Activated gamma-delta T cell treated with Interleukin-2 at 50 U/mL for 16 hours (primary cell): ENCODE data around the gene RAB3C.

Source experiments
- DNase-seq: peaks from one replicate; pipeline ENCODE4 v3.0.0-alpha.2; 2020

Gene RAB3C

GRCh38 chr5:58737671-58738070, 154.8 kb downstream of the RAB3C start:
- no peak for DNase-seq

GRCh38 chr5:58738336-58738735, 155.5 kb downstream of the RAB3C start:
- no peak for DNase-seq

GRCh38 chr5:58739051-58739450, 156.2 kb downstream of the RAB3C start:
- DNase-seq = no peak

- no peak for DNase-seq
These were observed 158.1 kb downstream of the RAB3C start for GRCh38 chr5:58740956-58741355.

- no peak for DNase-seq
These were observed 162.5 kb downstream of the RAB3C start for GRCh38 chr5:58745350-58745749.

DNA sequence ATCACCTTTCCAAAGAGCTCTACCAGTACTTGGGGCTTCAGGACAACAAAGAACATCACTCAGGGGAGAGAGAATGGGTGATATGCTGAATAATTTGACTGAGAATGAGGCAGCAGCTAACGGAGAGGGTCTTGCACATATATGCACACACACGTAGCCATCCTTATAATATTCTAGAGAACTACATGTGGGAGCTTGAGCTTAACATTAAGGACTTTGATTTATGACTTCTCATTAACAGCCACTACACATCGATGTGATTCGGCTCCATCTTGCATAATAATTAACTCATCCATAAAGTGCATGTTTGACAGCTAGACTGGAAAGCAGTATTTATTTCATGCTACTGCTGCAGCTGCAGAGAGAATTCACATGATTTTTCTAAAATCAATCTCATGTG, 163.4 kb downstream of the RAB3C start:
- DNase-seq = no peak

- no peak for DNase-seq
These were observed 167.2 kb downstream of the RAB3C start for GRCh38 chr5:58750036-58750435.

- no peak for DNase-seq
These were observed 168.5 kb downstream of the RAB3C start for GRCh38 chr5:58751222-58751837.

GRCh38 chr5:58752104-58752503, 169.2 kb downstream of the RAB3C start:
- DNase-seq = no peak

- DNase-seq = no peak
These were observed 170.6 kb downstream of the RAB3C start for GRCh38 chr5:58753446-58753845.

DNA sequence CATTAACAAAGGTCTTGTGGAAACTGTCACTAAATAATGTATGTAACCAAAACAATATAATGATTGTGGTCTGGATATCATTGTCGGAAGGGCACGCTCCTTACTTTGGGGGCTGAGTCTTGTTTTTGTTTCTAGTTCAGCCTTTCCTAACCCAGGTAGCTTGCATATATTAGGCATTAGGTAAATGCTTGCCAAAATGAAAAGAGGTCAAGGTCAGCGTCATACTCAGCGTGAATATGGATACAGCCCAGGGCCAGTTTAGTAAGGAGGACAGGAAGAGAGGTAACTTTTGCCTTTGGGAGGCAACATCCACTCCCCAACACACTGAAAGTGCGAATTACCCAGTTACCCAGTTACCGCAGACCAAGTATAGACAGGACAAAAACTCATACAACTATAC, 171.4 kb downstream of the RAB3C start:
- DNase-seq = no peak

DNA sequence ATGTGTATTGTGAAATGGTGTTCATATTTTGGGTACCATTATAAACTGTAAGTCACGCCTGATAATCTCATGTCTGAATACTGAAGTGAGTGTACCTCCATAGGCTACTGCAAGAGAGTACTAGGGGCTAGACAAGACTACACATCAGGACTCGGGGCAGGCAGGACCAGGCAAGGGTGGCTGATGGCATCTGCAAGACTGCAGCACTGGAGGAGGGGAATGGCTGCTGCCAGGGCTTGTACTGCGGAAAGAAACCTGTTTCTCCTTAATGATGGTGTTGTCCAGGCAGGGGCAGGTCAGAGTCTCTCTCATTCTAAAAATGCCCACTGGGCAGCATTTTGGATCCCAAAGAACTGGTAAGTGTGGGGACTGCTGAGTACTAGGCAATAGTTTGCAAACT, 172.5 kb downstream of the RAB3C start:
- DNase-seq = no peak

DNA sequence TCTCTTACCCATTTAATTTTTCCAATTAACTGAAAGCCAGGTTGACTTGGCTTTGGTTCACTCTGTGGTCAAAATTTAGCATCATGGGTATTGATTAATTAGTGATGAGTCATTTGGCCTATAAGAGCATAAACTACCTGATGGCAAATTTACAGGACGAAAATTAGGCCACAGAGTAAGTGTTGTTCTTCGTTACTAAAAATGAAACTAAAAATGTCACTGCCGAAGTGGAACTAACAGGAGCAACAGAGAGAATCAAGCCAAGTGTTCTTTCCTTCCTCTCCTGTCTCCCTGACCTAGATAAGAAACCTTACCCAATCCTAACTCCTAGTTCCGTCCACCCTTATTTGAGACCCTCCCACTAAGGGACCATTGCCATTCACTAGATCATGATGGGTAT, 176.9 kb downstream of the RAB3C start:
- DNase-seq = no peak

DNA sequence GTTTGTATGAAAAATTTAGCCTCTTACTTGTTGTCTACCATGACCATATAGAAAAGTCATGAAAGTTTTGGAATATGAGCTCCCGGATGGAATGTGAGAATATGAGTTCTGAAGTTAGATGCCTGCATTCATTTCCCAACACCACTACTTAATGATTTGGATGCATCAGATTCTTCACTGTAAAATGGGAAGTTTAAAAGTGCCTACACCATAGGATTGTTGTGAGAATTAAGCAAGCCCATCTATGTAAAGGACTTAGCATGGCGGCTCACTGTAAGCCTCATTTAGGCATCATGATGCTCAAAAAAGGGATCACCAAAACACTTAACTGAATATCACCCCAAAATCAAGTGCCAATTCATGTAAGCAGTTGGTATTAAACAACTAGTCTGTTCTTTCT, 177.3 kb downstream of the RAB3C start:
- no peak for DNase-seq

DNA sequence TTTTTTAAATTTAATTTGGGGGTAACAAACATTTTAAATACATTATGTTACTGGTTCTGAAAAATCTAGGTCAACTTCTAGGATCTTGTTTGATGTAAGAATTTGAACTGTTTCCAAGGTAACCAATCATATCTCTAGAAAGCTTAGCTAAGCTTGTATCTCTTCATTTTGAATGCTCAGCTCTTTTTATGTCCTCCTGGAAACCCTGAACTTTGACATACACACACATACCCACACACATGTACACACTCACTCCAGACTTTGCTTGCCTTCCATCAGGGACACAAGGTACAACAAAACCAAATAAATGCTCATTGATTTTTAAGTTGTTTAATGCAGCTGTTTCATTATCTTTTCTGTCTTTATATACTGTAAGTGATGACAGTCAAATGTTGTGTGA, 178.5 kb downstream of the RAB3C start:
- DNase-seq = no peak

- no peak for DNase-seq
These were observed 180.5 kb downstream of the RAB3C start for GRCh38 chr5:58763390-58763789.

DNA sequence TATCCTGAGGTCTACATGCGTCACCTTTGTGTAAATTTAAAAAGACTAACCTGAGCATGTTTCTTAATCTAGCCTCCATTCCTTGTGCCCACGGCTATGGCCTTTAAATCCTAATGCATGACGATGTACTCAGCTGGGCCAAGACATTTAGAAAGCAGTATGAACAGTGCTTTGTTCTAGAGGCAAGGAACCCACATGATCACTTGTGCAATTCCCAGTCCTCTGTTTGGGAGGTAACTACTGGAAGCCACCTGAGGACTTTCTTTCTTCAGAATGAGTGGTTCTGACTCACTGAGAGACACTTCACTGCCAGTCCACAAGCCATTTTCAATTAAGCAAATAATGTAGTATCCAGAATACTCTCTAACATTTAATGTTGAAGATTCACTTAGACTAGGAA, 181.3 kb downstream of the RAB3C start:
- no peak for DNase-seq

GRCh38 chr5:58765058-58765457, 182.2 kb downstream of the RAB3C start:
- no peak for DNase-seq

GRCh38 chr5:58767104-58767503, 184.2 kb downstream of the RAB3C start:
- no peak for DNase-seq

GRCh38 chr5:58770136-58770535, 187.3 kb downstream of the RAB3C start:
- no peak for DNase-seq

DNA sequence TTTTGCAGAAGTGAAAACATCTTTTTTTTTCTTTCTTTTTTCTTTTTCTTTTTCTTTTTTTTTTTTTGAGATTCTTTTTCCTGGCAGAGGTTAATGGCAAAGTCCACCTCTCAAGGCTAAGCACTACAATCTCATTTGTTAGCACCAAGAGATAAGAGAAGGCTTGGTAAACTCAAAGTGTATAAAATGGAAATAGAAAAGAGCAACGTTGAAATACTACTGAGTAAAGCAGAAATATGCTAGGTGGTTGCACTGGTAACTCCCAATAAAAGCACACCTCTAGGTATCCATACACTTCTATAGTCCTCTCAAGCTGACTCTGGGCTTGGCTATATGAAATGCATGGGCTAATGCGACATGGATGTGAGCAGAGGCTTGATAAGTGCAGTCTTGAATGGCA, 188.9 kb downstream of the RAB3C start:
- no peak for DNase-seq

DNA sequence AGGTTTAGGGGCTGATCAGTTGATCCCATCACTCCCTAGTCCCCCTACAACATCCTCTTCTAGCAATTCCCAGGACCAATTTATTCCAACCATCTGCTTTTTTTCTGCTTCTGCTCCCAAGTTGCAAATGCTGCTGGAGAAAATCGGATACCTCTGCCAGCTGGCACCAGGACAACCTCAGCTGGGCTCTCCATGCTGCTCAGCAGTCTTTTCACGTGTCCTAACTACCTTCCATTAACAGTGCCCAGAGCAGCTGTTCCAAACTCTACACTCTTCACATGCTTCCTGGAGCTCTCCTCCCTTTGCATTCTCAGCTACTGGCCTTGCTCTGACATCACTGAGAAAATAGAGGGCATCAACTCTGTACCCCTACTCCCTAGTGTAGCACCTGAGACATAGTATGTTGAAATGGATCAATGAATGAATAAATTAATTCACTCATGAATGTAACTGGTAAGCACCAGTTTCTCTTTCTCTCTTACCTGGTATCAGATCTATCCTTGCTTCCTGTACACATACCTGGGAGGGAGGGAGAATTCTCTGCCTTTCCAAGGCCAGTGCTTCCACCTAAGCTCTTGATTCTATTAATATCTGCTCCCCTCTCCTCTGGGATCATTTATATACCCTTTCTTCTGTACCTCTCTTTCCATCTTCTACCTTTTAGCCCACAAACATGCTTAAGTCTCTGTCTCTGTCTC, 191.0 kb downstream of the RAB3C start:
- DNase-seq = no peak

- no peak for DNase-seq
These were observed 192.1 kb downstream of the RAB3C start for GRCh38 chr5:58774937-58775336.

- no peak for DNase-seq
These were observed 192.9 kb downstream of the RAB3C start for GRCh38 chr5:58775701-58776262.

DNA sequence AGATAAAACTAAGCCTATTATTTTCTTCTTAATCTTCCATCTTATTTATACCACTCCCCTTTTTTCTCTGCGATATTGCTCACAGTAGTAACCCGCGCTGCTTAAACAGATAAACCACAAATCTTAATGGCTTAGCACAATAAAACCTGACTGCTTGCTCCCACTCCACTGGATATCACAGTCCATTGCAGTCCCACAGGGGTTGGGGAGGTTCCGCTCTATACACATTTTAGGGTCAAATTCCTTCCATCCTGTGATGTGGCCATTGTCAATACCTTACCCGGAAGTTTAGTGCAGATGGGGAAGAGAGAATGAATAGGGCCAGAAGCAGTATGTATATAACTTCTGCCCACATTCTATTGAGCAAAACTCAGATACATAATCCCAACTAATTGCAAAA, 193.7 kb downstream of the RAB3C start:
- DNase-seq = no peak
